PFSK-1 (cell line): ENCODE results near the gene C16orf54.

Experiments used
- FOXP2 ChIP-seq: optimal IDR thresholded peaks from 2 replicates; pipeline ENCODE3; 2011; ENCODE audit warnings: borderline replicate concordance, control low read depth, inconsistent platforms; ENCODE audit not compliant: insufficient read depth; ENCODE audit errors: extremely low read length, extremely low read depth
- POLR2AphosphoS5 ChIP-seq: IDR thresholded peaks from 2 replicates; pipeline ENCODE4 v1.6.1; 2012; ENCODE audit warnings: low read depth, mild to moderate bottlenecking, control low read depth, low read length, moderate library complexity
- REST ChIP-seq, 2 experiments: IDR thresholded peaks; 2 replicates each; pipeline versions ENCODE4 v1.6.1 to v1.8.0; 2011 to 2012; ENCODE audit warnings: low read depth in 2 of 2, low read length in 2 of 2, control low read depth in 1 of 2, inconsistent platforms in 1 of 2, mild to moderate bottlenecking in 1 of 2, moderate library complexity in 1 of 2; ENCODE audit not compliant: insufficient read depth in 1 of 2
- SIN3A ChIP-seq: IDR thresholded peaks from 2 replicates; pipeline ENCODE4 v1.6.1; 2012; ENCODE audit warnings: mild to moderate bottlenecking, low read length, moderate library complexity, borderline replicate concordance; ENCODE audit not compliant: insufficient read depth
- TAF1 ChIP-seq: IDR thresholded peaks from 2 replicates; pipeline ENCODE4 v1.6.1; 2012; ENCODE audit warnings: low read length, control low read depth, borderline replicate concordance; ENCODE audit not compliant: insufficient read depth

C16orf54 gene

GRCh38 chr16:29777576-29778350, 32.0 kb upstream of the C16orf54 start, which contains the start of gene ZG16:
Gene ZG16 (plus strand): TSS chr16:29778256. CDS start chr16:29779267, 1,011 bp downstream.
- TF ChIP-seq TAF1 (no peak), REST (IDR thresholded peaks at IDR 0.05; ENCODE audit: insufficient read depth in 1 of 2, low read depth in 2 of 2, low read length in 2 of 2) (no peak), POLR2AphosphoS5 (no peak)

GRCh38 chr16:29775742-29776408, 30.1 kb upstream of the C16orf54 start:
- TF ChIP-seq FOXP2, result no peak
- TF ChIP-seq POLR2AphosphoS5, result no peak
- no peak for TF ChIP-seq TAF1
- no peak for TF ChIP-seq SIN3A
- TF ChIP-seq REST (IDR thresholded peaks at IDR 0.05; ENCODE audit: insufficient read depth in 1 of 2, low read depth in 2 of 2, low read length in 2 of 2), result no peak

- TF ChIP-seq SIN3A, result no peak
- TF ChIP-seq REST (IDR thresholded peaks at IDR 0.05; ENCODE audit: insufficient read depth in 1 of 2, low read depth in 2 of 2, low read length in 2 of 2), result no peak
- no peak for TF ChIP-seq FOXP2
- TF ChIP-seq POLR2AphosphoS5, result no peak
- no peak for TF ChIP-seq TAF1
These were observed 28.9 kb upstream of the C16orf54 start for GRCh38 chr16:29774730-29775129.

- no peak for TF ChIP-seq TAF1
- TF ChIP-seq POLR2AphosphoS5, result no peak
- no peak for TF ChIP-seq SIN3A
- no peak for TF ChIP-seq REST (IDR thresholded peaks at IDR 0.05; ENCODE audit: insufficient read depth in 1 of 2, low read depth in 2 of 2, low read length in 2 of 2)
- TF ChIP-seq FOXP2, result no peak
These were observed 24.6 kb upstream of the C16orf54 start for GRCh38 chr16:29770250-29770929.
